Parathyroid adenoma (tissue), 2 donors: ENCODE data around the gene CDKN2AIPNL.

Experiments used
- H2AFZ ChIP-seq: fragments of 300-600 bp; sonication (generic); one replicate; pipeline ENCODE4 v1.7.0; 2017; ENCODE audit warnings: antibody characterized with exemption, mild to moderate bottlenecking
- H3K27ac ChIP-seq: fragments of 300-600 bp; sonication (generic); one replicate; pipeline ENCODE4 v1.7.0; 2017
- H3K27me3 ChIP-seq: fragments of 300-600 bp; sonication (generic); one replicate; pipeline ENCODE4 v1.7.0; 2017; ENCODE audit warnings: low read length; ENCODE audit not compliant: control insufficient read depth, insufficient read depth
- H3K36me3 ChIP-seq: fragments of 300-600 bp; sonication (generic); one replicate; pipeline ENCODE4 v1.7.0; 2017; ENCODE audit warnings: low read length; ENCODE audit not compliant: control insufficient read depth, insufficient read depth
- H3K4me1 ChIP-seq: fragments of 300-600 bp; sonication (generic); one replicate; pipeline ENCODE4 v1.7.0; 2017; ENCODE audit warnings: control low read depth
- H3K4me2 ChIP-seq: fragments of 300-600 bp; sonication (generic); one replicate; pipeline ENCODE4 v1.7.0; 2017; ENCODE audit warnings: low read length
- H3K4me3 ChIP-seq: fragments of 300-600 bp; sonication (generic); one replicate; pipeline ENCODE4 v1.7.0; 2017; ENCODE audit warnings: low read depth, low read length
- H3K79me2 ChIP-seq: fragments of 300-600 bp; sonication (generic); one replicate; pipeline ENCODE4 v1.7.0; 2017; ENCODE audit warnings: control low read depth
- H3K9ac ChIP-seq: fragments of 300-600 bp; sonication (generic); one replicate; pipeline ENCODE4 v1.7.0; 2017; ENCODE audit warnings: mild to moderate bottlenecking
- H3K9me3 ChIP-seq: fragments of 300-600 bp; sonication (generic); one replicate; pipeline ENCODE4 v1.7.0; 2017; ENCODE audit warnings: low read length; ENCODE audit not compliant: control insufficient read depth
- TF ChIP-seq, protein P1 (sequence below): fragments of 300-600 bp; sonication (generic); IDR thresholded peaks from one replicate; pipeline ENCODE4 v1.7.0; 2017; ENCODE audit warnings: antibody characterized with exemption, mild to moderate bottlenecking
- donor health status: primary hyperparathyroidism.

Gene CDKN2AIPNL

DNA sequence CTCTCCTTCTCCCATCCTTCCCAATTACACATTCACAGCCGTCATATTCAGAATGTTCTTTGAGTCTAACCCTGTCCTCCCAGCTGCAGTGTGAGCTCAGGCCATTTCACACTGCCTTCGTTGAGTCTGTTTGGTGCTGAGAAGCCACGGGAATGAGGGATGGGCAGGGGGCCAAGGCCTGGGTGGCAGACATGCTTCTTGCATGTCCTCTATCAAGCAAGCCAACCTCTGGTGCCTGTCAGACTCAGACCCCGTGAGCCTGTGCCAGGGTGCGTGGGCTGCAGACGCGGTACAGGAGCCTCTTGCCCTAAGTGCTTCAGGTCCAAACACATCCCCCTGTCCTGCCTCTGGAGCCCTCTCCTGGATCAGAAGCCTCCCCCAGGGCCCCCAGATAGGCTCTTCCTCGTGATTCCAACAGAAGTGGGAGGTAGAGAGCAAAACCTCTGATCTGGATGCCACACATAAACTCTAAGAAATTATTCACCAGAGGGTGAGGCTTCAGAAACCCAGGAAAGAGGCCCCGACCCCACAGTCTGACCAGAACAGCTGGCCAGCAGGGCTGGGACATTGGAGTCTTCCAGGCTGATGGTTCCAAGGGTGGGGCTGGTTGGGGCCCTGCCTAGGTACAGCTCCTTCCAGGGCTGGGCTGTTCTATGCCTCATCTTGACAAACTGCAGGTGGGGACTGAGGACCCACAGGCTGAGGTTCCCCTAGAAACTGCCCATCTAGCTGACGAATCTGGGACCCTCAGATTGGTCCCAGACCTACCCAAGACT is 46.7 kb upstream of the CDKN2AIPNL start:
- TF ChIP-seq, protein P1, sequence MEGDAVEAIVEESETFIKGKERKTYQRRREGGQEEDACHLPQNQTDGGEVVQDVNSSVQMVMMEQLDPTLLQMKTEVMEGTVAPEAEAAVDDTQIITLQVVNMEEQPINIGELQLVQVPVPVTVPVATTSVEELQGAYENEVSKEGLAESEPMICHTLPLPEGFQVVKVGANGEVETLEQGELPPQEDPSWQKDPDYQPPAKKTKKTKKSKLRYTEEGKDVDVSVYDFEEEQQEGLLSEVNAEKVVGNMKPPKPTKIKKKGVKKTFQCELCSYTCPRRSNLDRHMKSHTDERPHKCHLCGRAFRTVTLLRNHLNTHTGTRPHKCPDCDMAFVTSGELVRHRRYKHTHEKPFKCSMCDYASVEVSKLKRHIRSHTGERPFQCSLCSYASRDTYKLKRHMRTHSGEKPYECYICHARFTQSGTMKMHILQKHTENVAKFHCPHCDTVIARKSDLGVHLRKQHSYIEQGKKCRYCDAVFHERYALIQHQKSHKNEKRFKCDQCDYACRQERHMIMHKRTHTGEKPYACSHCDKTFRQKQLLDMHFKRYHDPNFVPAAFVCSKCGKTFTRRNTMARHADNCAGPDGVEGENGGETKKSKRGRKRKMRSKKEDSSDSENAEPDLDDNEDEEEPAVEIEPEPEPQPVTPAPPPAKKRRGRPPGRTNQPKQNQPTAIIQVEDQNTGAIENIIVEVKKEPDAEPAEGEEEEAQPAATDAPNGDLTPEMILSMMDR = no peak
- Histone ChIP-seq H3K9me3 (no peaks in the 10 kb centered on the region), H3K4me2 (no peak overlapping the region), H3K4me1 (peaks cover 18% of the 10 kb centered on the region), H3K27ac (no peak overlapping the region), H3K36me3 (no peaks in the 10 kb centered on the region), H3K79me2 (no peaks in the 10 kb centered on the region), H3K4me3 (no peak overlapping the region), H2AFZ (peak overlapping the region; percentile 75), H3K27me3 (no peaks in the 10 kb centered on the region), H3K9ac (no peak overlapping the region)

DNA sequence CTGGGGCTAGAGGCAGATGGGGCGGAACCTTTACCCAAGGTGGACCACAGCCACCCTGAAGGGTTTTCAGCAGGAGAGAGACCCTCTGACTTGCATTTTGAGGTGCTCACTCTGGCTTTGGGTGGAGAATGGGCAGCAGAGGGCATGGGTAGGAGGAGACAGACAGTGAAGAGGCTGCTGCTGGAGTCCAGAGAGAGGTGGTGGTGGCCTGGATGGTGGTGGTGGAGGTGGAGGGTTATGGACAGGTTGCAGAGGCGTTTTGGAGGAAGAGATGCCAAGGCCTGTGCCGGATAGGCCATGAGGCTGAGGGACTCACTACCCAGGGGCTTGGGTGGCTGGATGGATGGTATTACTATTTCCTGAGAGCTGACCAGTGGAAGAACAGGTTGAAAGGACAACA is 46.1 kb upstream of the CDKN2AIPNL start:
- no peak overlapping the region for H3K9ac ChIP-seq
- H3K4me2 ChIP-seq = no peak overlapping the region
- no peaks in the 10 kb centered on the region for H3K36me3 ChIP-seq
- H3K27me3 ChIP-seq = no peaks in the 10 kb centered on the region
- H3K4me1 ChIP-seq = peaks cover 18% of the 10 kb centered on the region
- H3K79me2 ChIP-seq = no peaks in the 10 kb centered on the region
- H3K27ac ChIP-seq = no peak overlapping the region
- peak overlapping the region; percentile 75 for H2AFZ ChIP-seq
- TF ChIP-seq, protein P1 = no peak
- no peaks in the 10 kb centered on the region for H3K9me3 ChIP-seq
- no peak overlapping the region for H3K4me3 ChIP-seq

DNA sequence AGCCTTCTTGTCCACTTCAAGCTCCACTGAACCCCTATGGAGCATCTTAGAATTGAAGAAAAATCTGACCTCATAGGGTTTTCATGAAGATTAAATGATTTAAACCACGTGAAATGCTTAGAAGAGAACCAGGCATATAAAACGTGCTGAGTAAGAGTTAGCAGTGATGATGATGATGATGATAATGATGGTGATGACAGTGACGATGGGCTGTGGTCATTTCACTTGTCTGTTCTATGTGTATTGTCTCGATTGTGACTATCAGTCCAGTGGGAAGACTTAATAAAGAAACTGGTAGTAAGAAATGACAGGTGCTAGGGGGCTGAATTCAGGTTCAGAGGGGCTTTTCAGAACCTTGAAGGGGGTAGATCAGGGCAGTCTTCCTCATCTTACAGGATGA is 45.1 kb upstream of the CDKN2AIPNL start:
- Histone ChIP-seq H3K36me3 (no peaks in the 10 kb centered on the region), H3K4me2 (no peak overlapping the region), H3K9ac (no peak overlapping the region), H2AFZ (no peak overlapping the region), H3K4me1 (peaks cover 18% of the 10 kb centered on the region), H3K27ac (no peak overlapping the region), H3K4me3 (no peak overlapping the region), H3K79me2 (no peaks in the 10 kb centered on the region), H3K27me3 (no peaks in the 10 kb centered on the region), H3K9me3 (no peaks in the 10 kb centered on the region)
- TF ChIP-seq, protein P1 = no peak

DNA sequence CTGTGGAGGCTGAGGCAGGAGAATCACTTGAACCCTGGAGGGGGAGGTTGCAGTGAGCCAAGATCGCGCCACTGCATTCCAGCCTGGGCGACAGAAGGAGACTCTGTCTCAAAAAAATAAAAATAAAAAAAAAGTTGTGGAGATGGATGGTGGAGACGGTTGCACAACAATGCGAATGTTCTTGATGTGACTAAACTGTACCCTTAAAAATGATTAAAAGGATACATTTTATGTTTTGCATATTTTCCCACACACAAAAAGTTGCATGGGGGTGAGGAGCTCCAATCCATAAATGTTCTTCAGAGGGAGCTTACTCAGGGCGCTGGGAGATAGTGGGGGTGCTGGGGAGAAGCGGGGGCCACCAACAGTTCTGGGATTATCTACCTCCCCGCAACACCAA is 43.8 kb upstream of the CDKN2AIPNL start:
- Histone ChIP-seq H3K9ac (no peak overlapping the region), H3K27me3 (no peaks in the 10 kb centered on the region)
- TF ChIP-seq, protein P1 = no peak

DNA sequence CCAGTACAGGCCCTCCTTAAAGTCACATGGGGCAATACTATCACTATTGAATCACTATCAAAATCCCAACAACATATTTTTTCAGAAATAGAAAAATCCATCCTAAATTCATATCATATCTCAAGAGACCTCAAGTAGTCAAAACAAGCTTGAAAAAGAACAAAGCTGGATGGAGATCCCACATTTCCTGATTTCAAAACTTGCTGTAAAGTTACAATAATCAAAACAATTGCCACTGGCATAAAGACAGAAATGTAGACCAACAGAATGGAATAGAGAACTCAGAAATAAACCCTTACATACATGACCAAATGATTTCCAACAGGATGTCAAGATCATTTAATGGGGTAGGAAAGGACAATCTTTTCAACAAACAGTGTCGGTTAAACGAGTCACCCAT is 41.3 kb upstream of the CDKN2AIPNL start:
- Histone ChIP-seq H3K9me3 (no peaks in the 10 kb centered on the region), H3K27me3 (no peaks in the 10 kb centered on the region), H3K9ac (no peak overlapping the region), H3K4me3 (no peak overlapping the region), H3K36me3 (no peaks in the 10 kb centered on the region), H2AFZ (no peak overlapping the region), H3K4me1 (peaks cover 4% of the 10 kb centered on the region), H3K27ac (no peak overlapping the region), H3K4me2 (no peak overlapping the region), H3K79me2 (no peaks in the 10 kb centered on the region)
- TF ChIP-seq, protein P1 = no peak

More for the DNA sequence above, 43.8 kb upstream of the CDKN2AIPNL start:
- Histone ChIP-seq H3K36me3 (no peaks in the 10 kb centered on the region), H3K4me2 (no peak overlapping the region), H3K4me1 (peaks cover 18% of the 10 kb centered on the region), H3K27ac (no peak overlapping the region), H2AFZ (no peak overlapping the region), H3K4me3 (no peak overlapping the region), H3K79me2 (no peaks in the 10 kb centered on the region), H3K9me3 (no peaks in the 10 kb centered on the region)
